LHCN-M2 (cell line): ENCODE results near the gene DNAJB12. TPM values are rescaled to one million over a fixed set of nuclear protein-coding genes. Genes with fewer than 3 reads are reported as not detected.
A peak's percentile ranks its signal among the peaks of the same experiment; 100 is the strongest.
"Not testable (repeated sequence)": the region's sequence is repeated elsewhere in the genome, so short reads cannot be mapped to it uniquely, and the experiment has no call there.

ENCODE experiments used
- DNase-seq: peaks from one replicate; pipeline ENCODE4 v3.0.0-alpha.2; 2012; ENCODE audit warnings: low read depth
- total RNA-seq: library from RNA; depleted of rRNA; stranded (reverse); fragments of >200 nt; gene quantifications from 2 replicates; pipeline ENCODE4 v1.2.3, GENCODE V29; 2014

DNAJB12 gene
- total RNA-seq, 1 experiment from 2014 or later = 87.5 TPM

DNA sequence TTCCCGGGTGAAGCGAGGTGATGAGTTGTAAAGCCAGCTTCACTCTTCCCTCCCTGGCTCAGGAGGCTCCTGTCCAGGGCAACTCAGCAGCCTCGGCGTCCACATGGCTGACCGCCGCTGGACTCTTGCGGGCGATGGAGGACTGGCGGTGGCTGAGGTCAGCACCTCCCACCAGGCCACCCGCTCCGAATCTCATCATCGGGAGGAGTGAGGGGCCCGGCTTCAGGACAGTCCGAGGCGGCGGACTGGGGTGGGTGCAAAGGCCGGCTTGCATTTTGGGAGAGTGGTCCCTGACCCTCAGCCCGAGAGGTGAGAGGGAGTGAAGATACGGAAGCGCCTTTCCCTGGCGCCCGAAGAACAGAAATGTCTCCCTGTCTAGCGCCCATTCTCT is 759 bp downstream of the DNAJB12 start:
- DNase-seq = peak; percentile 39

DNA sequence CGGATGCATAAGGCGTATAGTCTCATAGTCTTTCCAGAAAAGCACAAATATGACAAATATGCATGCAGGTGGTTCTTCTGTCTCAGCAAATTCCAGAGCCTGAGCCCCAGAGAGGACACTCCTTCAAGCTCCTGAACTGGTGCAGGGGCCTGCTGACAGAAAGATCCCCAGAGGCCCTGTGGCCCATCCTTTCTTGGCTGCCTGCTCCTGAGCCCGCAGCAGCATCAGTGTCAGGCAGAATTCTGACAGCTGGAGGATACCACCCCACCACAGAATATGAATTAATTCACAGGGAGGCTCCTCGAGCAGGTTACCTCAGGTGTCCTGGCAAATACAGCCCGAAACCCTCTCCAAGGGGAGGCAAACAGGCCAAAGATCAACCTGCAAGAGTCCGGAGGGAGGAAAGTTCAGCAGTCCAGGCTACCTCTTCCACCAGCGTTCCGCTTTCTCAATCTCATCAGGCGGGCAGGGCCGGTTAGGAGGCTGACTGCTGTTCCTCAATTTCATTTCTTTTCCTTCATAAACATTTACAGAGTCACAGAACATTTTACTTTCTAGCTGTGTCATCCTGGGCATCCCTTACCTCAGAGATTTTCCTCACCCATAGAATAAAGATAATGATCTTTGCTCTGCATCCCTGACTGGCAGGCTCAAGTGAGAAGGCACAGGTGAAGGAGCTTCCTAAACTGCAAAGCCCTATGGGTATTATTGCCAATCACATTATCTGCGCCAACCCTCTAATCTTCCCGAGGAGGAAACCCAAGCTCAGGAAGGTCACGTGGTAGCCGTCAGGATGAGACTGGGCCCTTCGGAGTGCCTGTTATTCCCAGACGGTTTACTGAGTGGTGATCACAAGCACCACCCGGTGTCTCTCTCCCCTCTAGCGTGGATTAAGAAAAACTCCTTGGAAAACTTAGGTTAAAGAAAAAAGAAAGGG is 1.4 kb downstream of the DNAJB12 start:
- DNase-seq = peak; percentile 50

DNA sequence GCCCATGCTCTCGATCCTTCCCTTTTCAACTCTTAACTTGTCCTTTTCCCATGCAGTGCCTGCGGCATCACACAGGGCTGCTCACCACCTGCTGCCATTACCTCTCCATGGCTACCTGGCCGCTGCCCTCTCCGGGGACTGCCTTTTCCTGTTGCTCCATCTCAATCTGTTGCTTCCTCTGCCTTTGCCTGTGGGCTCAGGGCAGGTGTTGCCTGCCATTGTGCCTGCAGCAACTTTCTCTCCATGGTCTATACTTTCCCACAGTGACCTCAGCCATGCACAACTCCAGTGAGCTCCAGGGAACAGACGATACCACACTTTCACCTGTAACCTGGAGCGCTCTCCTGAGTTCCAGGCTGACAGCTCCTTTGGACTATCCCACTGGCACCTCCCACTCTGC is 3.2 kb downstream of the DNAJB12 start:
- DNase-seq = no peak

DNA sequence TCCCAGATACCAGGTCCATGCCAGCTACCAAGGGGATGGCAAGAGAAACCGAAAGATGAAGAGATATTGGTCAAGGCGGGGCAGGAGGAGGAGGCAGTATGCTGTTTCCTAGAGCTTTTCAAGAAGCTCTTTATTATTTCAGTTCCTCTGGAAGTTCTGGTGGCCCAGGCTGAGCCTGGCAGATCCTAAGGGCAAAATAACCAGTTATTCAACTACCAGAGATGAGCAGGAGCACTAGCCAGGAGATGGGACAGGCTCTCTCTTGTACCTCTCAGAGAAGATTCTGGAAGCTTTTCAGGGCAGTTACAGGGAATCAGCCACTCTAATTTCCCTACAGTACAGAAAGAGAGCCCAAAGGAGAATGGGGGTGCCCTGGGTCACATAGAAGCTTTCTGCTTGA is 5.3 kb downstream of the DNAJB12 start:
- DNase-seq = no peak

DNA sequence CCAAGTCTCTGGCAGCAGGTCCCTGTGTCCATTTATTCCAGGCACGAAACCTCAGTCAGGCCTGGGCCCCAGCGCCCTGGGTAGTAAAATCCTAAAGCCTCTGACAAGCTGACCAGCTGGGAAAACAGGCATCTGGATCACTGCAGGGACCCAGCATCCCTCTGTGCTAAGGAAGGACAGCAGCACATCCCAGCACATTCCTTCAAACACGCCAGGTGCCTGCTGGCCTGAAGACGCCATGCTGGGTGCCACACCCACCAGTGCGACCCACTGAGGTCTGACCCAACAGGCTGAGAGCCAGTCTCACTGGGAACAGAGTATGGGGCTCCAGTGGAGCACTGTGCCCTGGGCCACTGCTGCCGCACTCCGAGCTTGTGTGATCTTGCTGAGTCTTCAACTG is 6.4 kb downstream of the DNAJB12 start:
- DNase-seq = no peak

DNA sequence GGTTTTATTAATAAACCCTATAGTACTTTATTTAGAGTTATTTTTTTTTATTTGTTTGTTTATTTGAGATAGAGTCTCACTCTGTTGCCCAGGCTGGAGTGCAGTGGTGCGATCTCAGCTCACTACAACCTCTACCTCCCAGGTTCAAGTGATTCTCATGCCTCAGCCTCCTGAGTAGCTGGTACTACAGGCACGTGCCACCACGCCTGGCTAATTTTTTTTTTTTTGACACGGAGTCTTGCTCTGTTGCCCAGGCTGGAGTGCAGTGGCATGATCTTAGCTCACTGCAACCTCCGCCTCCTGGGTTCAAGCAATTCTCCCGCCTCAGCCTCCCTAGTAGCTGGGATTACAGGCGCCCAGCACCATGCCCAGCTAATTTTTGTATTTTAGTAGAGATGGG is 8.6 kb downstream of the DNAJB12 start:
- not testable (repeated sequence) for DNase-seq

DNA sequence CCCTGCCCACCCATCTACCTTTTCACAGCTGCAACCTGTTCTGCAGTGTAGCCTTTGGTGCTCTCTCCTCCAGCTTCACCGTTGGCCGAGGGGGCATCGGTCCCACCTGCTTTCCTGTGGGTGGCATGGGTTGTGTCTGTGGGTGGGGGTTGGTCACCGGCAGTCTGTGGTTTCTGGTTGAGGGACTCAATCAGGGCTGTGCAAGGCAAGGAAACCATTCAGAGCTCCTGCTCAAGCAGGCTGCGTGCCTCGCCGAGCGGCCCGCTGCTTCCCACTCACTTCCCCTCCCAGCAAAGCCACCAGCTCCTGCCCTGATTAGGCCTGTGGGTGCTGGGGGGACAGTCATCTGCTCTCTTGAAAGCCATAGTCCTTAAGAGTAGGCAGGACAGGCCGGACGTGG is 9.8 kb downstream of the DNAJB12 start:
- no peak for DNase-seq

DNA sequence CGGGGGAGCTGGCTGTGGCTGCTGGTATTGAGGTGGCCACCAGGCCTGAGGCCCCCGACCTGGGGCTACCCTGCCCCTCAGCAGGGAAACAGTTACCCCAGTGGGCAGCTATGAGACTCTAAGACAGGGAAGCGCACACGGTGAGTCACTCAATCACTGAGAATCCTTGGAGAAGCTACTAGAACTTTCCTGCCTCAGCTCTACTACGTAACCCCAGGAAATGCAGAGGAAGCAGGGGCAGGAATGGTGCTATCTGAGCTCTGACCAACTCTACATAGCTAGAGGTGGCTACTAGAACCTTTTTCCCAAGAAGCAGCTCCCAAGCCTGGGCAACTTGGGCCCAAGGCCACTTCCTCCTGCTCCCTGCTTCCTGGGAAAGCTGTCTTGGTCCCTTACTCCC is 11.8 kb downstream of the DNAJB12 start:
- DNase-seq = no peak

DNA sequence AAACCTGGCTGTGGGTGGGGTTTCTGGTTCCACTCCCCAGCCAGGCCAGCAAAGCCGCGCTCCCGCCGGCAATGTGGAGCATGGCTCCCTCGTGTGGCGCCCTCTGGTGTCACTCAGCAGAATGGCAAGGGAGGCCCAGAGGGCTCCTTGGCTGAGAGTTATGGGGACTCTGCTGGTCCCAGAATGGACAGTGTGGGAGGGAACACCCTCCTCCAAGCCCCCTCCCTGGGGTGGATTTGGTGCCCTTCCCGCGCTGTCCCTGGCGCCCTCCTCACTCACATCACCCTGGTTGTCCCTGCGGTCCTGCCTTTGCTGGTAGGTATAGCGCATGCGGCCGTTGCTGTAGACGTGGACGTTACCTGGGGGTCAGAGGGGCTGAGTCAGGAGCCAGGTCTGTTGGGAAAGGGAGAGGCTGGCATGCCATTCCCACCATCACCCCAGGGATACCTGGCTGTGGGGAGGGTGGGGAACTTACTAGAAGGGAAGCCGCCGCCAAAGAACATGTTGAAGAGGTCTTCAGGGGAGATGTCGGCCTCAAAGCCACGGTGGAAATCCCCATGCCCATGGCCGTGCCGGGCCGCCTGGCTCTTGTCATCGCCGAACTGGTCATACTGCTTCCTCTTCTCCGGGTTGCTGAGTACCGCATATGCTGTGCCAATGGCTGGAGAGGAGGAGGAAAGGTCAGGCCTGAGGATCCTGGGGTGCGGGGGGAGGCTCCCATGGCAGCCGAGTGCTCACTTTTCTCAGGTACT is 14.0 kb downstream of the DNAJB12 start:
- peak; percentile 46 for DNase-seq

DNA sequence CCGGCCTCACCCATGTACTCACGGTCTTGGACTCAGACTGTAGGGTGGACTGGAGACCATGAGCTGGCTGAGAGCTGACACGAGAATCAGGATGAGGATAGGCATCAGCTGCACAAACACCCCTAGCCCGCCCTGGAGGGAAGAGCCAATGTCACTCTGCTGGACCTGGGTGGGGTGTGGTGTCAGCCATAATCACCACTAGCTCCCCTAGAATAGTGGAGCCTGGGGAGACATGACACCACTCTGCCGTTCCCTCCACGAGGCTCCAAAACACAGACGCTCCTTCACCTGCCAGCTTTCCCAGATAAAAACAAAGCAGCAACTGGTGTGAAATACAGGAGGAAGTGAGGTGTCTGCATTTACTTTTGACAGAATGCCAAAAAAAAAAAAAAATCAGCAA is 16.5 kb downstream of the DNAJB12 start:
- DNase-seq = no peak

DNA sequence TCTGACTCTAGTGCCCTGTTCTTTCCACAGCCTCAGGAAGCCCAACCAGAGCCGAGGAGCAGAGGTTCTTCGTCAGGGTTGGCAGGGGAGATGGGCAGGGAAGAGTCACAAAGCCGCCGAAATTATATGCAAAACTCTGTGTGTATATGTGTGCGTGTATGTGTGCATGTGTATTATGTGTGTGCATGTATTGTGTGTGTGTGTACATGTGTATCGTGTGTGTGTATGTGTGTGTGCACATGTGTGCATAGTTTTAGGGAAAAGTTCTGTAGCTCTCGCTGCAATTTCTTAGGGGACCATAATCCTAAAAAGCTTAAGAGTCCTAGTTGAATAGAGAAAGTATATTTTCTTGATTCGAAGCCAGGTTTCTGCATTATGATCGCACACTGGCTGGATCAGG is 17.0 kb downstream of the DNAJB12 start:
- DNase-seq = no peak

DNA sequence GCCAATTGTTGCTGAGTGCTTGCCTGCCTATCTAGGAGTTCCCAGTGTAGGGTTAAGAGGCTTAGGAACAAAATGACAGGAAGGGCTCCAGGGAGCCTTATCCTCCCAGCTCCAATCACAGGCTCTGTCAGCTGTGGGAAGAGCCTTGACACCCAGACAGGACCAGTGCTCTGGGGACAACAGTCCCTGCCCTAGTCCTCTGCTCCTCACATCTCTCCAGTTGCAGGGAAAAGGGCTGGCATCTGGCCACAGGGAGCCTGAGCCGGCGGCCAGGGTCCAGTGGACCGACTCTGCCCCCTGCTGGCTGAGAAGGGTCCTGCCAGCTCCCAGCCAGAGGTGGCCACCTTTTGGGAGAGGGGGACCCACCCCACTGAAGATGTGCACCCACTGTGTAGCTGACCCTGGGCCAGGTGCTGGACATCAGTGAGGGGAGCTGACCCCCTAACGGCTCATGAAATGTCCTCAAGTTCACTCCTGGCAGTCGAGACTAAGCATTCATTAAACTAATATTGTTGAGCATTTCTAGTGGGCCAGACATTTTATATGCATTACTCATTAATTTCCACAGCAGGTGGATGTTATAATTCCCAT is 17.6 kb downstream of the DNAJB12 start:
- peak; percentile 84 for DNase-seq

DNA sequence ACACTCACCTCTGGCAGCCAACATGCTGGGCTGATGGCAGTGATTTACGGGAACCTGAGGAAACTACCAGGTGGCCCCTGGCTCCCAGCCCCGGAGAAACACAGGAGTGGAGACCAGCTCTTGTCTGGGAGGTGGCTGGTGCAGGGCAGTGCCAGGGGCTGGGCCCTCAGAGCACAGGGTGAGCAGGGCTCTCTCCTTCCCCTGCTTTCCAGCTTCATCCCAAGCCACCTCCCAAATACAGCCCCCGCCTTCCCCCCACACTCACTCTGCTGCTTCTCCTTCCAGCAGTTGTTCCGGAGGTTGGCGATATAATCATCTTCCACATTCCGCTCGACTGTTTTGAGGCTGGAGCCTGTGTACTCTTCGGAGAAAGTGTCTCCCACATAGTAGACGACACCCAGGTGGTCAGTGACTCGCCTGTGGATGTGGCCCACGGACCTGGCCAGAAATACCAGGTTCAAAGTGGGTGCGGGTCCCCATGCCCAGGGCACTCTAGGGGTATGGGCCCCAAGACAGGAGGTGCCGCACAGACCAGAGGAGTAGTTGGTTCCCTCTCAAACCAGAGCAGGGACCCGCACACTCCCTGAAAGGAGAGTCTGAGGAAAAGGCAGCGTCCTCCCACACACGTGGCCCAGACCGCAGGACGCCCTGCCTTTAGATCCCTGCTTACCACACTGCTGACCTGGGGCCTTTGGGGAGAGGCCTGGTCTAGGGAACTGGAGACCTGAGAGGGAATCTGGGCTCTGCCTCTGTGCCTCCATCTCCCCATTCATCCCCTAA is 18.3 kb downstream of the DNAJB12 start:
- DNase-seq = peak; percentile 74

DNA sequence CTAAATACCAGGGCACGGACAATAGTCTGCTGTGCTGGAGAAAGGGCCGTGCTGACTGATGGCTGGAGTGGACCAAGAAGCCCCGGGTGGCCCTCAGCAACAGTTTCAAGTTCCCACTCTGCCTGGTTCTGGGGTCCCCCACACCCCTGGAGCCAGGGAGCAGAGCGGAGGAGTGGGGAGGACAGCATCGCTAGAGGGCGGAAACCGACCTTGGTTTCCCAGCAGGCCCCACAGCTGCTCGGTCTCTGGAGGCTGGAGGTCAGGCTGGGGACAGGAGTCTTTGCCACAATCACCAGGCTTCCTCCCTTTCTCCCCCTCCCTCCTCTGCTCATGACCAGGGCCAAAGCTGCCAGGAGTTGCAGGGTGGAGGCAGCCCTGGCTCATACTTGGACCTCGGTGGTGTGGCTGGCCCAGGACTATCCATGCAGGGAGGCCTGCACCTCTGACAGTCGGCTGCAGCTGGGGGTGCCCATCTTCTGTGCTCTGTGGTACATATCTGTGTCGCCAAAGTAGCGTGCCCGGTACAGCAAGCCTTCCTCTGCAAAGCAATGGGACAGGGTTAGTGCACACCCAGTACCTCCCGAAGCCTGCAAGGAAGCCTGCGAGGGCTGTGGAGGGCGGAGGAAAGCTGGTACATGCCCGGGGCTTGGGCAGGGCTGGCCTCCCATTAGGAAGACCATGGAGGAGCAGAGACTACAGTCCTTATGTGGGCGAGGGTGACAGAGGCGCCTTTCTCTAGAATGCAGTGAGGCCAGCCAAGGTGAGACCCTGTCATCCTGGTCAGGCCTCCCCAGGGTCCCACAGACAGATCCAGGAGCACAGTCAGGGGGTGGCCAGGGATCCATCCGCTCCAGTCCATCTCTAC is 19.1 kb downstream of the DNAJB12 start:
- DNase-seq = peak; percentile 97

DNA sequence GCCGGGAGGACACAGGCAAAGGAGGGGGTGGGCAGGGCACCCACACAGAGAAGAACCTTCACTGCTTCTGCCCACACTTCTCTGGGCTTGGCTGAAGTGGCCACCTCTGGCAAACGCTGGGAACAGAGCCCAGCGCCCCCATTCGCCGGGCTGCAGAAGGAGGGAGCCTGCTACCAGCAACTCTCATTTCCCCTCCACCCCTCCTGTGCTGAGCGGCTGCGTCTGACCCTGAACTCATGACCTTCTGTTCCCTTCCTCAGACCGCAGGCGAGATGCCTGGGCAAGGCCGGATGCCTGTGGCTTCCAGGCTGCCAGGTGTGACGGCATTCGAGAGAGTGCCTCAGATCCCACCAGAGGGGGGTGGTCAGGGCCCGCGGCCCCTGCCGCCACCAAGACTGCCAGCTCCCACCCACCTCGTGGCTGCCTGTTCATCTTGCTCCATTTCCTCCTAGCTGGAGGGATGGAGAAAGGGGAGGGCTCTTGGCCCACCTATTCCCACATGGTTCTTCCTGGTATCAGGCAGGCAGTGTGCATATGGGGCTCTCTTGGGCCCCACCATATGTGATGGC is 19.8 kb downstream of the DNAJB12 start:
- peak; percentile 100 for DNase-seq

DNA sequence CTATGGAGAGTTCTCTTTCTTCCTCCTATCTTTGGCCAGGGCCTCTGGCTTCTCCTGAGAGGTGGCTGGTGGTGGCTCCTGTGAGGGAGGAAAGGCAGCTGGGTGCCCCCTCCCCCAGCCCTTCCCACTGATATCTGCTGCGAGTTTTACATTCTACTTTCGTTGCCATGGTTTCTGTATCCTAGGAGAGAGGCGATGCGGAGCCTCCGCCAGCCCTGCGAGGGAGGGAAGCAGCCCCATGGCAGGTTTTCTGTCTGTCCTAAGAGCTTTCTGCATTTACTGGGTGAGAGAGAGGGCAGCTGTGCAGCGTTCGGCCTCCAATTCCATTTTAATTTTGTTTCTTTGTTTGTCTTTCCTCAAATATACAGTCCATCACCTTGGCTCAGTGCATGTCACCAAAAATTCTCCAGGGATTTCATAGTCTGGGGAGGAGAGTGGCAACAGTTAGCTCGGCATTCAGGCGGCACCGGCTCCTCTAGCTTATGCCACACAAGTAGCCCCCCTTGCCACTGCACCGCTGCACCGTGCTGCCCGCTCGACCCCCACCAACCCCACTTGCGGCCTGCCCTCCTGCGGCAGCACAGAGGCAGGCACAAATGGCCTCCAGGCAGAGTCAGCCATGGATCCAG is 20.4 kb downstream of the DNAJB12 start:
- DNase-seq = peak; percentile 82

DNA sequence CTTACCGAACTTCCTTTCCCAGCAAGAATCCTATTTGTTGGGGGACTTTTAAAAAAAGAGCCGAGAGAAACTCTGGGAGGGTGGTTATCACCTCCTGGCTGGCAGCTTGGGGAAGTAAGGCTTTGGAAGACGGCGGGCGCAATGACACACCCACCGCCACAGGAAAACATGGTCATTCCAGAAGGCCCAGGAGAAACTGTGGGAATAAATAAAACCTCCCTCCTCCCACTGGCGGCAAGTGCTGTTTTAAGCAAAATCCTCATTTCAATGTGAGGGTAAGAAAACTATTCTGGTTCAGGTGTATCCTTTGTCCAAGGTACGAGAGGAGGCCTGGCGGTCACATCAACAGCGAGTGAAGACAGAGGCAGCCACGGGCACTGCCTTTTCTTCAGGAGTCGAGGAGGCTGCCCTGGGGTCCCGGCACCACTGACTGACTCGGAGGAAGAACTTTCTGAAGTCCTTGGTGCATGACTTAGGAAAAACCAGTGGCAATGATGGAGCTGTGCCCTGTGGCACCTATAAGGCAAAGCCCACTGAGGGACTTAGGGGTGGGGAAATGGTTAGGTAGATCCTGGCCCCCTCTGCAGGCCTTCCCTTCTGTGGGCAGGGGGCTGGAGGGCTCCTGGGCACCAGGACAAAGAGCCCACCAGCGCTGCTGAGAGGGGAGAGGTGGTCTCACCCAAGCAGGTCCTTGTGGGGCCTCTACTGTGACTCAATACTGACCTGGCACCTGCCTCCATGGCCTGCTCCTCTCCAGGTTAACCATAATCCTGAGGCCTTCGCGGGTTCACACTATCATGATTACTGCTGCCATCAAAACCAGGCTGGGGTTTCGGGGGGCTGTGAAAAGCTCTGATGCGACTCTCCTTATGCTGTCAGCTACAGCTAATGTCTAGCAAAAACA is 21.4 kb downstream of the DNAJB12 start:
- no peak for DNase-seq

DNA sequence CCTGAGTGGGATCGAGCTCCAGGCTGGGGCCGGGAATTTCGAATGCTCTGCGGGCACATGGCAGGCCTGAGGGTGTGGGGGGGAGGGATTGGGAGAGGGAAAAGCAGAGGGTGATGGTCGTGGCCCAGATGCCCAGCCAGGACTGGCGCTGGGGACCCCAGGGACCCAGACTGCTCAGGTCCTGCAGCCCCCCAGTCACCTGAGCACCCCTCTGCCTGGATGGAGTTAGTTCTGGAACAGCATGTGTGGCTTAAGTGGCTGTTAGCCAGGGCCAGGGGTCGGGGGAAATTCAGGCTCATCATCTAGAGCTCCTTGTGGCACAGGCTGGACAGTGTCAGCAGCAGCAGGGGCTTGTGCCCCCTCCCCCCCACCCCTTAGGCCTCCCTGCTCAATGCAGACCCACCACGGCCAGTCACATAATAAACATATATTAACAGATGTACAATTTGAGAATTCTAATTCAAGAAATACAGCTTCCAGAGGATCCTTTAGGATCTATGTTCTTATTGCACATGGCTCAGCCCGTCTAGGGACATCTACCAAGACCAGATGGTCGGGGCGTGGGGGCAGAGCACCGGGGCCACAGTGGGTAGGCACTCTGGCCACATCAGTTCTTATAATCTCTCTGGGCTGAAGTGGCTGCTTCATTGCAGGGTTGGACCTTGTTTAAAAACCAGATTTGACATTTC is 22.2 kb downstream of the DNAJB12 start:
- DNase-seq = no peak
